SK-N-SH (cell line): ENCODE measurements around the gene PSKH1. TPM values are rescaled to one million over a fixed set of nuclear protein-coding genes. Genes with fewer than 3 reads are reported as not detected.

ENCODE experiments used
- CTCF ChIA-PET: fragments of 300-600, 350-600 bp; formaldehyde crosslinking; extraction: SDS; loops from one replicate; lab custom pipeline; 2021; lab: Yijun Ruan, JAX
- POLR2A ChIA-PET: fragments of 350-600 bp; sonication (Branson Sonifier 250); formaldehyde crosslinking; extraction: SDS; loops from one replicate; lab custom pipeline; 2020; ENCODE audit warnings: antibody characterized with exemption, inconsistent platforms; lab: Yijun Ruan, JAX
- DNase-seq: peaks from one replicate; pipeline ENCODE4 v3.0.0; 2012
- H2AFZ ChIP-seq: fragments of 200-600 bp; sonication (generic); 2 replicates; pipeline ENCODE4 v1.8.1; 2016; ENCODE audit warnings: antibody characterized with exemption, mild to moderate bottlenecking, low read depth
- H3F3A ChIP-seq: fragments of 200-600 bp; sonication (generic); replicated peaks from 2 replicates; pipeline ENCODE3; 2016; ENCODE audit warnings: antibody characterized with exemption, mild to moderate bottlenecking; ENCODE audit not compliant: insufficient read depth
- H3K27ac ChIP-seq, 2 experiments: fragments of 200-500 bp in 1 of 2; fragments of 200-600 bp in 1 of 2; sonication (Bioruptor generic) in 1 of 2; sonication (generic), shearing (Covaris generic) in 1 of 2; 2 replicates each; pipeline versions ENCODE4 v1.5.1 to v1.6.1; 2014 to 2016; ENCODE audit warnings: low read depth in 2 of 2, inconsistent platforms in 1 of 2, low read length in 1 of 2, mild to moderate bottlenecking in 1 of 2, mixed read lengths in 1 of 2
- H3K27me3 ChIP-seq: fragments of 200-600 bp; sonication (generic), shearing (Covaris generic); 2 replicates; pipeline ENCODE4 v1.6.1; 2016; ENCODE audit warnings: mixed run types; ENCODE audit not compliant: insufficient read depth
- H3K36me3 ChIP-seq, 2 experiments: fragments of 200-500 bp in 1 of 2; fragments of 200-600 bp in 1 of 2; sonication (Bioruptor generic) in 1 of 2; sonication (generic) in 1 of 2; replicated peaks in 1 of 2; 2 replicates each; pipeline versions ENCODE3 to v1.5.1; 2014 to 2016; ENCODE audit warnings: low read length in 1 of 2, mild to moderate bottlenecking in 1 of 2; ENCODE audit not compliant: insufficient read depth in 2 of 2, control insufficient read depth in 1 of 2
- H3K4me1 ChIP-seq, 2 experiments: fragments of 200-500 bp in 1 of 2; fragments of 200-600 bp in 1 of 2; sonication (Bioruptor generic) in 1 of 2; sonication (generic), shearing (Covaris generic) in 1 of 2; 2 replicates each; pipeline versions ENCODE4 v1.5.1 to v1.6.1; 2014 to 2016; ENCODE audit warnings: low read depth in 1 of 2, low read length in 1 of 2, mixed run types in 1 of 2; ENCODE audit not compliant: insufficient read depth in 2 of 2, control insufficient read depth in 1 of 2
- H3K4me2 ChIP-seq: fragments of 200-600 bp; sonication (generic), shearing (Covaris generic); 2 replicates; pipeline ENCODE4 v1.6.1; 2017; ENCODE audit warnings: mixed run types
- H3K4me3 ChIP-seq, 2 experiments: fragments of 200-500 bp in 1 of 2; fragments of 200-600 bp in 1 of 2; sonication (Bioruptor generic) in 1 of 2; sonication (generic), shearing (Covaris generic) in 1 of 2; 2 replicates each; pipeline versions ENCODE4 v1.5.1 to v1.8.1; 2014 to 2016; ENCODE audit warnings: low read depth in 2 of 2, inconsistent platforms in 1 of 2, low read length in 1 of 2, mild to moderate bottlenecking in 1 of 2, mixed read lengths in 1 of 2, moderate library complexity in 1 of 2
- H3K79me2 ChIP-seq: fragments of 200-600 bp; sonication (generic); 2 replicates; pipeline ENCODE4 v1.8.1; 2017; ENCODE audit warnings: mild to moderate bottlenecking; ENCODE audit not compliant: insufficient read depth
- H3K9ac ChIP-seq: fragments of 200-600 bp; sonication (generic); 2 replicates; pipeline ENCODE4 v1.6.1; 2017; ENCODE audit warnings: mixed run types
- H3K9me2 ChIP-seq: fragments of 200-600 bp; sonication (generic); 2 replicates; pipeline ENCODE4 v1.6.1; 2017; ENCODE audit warnings: mixed run types
- H3K9me3 ChIP-seq: fragments of 200-600 bp; sonication (generic); 2 replicates; pipeline ENCODE4 v1.6.1; 2017; ENCODE audit warnings: mixed run types, mild to moderate bottlenecking, moderate library complexity
- H4K20me1 ChIP-seq: fragments of 200-600 bp; sonication (generic); 2 replicates; pipeline ENCODE4 v1.6.1; 2017; ENCODE audit warnings: mild to moderate bottlenecking, mixed run types; ENCODE audit not compliant: insufficient read depth
- CHD2 ChIP-seq: fragments of 150-350 bp; IDR thresholded peaks from 2 replicates; pipeline ENCODE4 v1.6.1; 2018; ENCODE audit warnings: low read length; ENCODE audit not compliant: partially characterized antibody
- ELF1 ChIP-seq: IDR thresholded peaks from 2 replicates; pipeline ENCODE4 v1.4.0; 2012
- EP300 ChIP-seq, 2 experiments: IDR thresholded peaks; 2 replicates each; pipeline versions ENCODE4 v1.4.0 to v1.6.1; 2012; ENCODE audit warnings: borderline replicate concordance in 1 of 2, low read depth in 1 of 2, low read length in 1 of 2
- EZH2phosphoT487 ChIP-seq: fragments of 200-600 bp; sonication (generic); IDR thresholded peaks from 2 replicates; pipeline ENCODE4 v1.6.1; 2017; ENCODE audit warnings: low read depth, mixed run types, mild to moderate bottlenecking, antibody characterized with exemption, moderate library complexity, borderline replicate concordance
- NFIC ChIP-seq: IDR thresholded peaks from 2 replicates; pipeline ENCODE4 v1.4.0; 2012; ENCODE audit warnings: borderline replicate concordance
- RAD21 ChIP-seq: IDR thresholded peaks from 2 replicates; pipeline ENCODE4 v1.6.1; 2012; ENCODE audit warnings: mild to moderate bottlenecking, low read length
- SIN3A ChIP-seq: IDR thresholded peaks from 2 replicates; pipeline ENCODE4 v1.6.1; 2012; ENCODE audit warnings: low read depth, mild to moderate bottlenecking, low read length, moderate library complexity, borderline replicate concordance
- SMC3 ChIP-seq: IDR thresholded peaks from 2 replicates; pipeline ENCODE4 v1.6.1; 2012; ENCODE audit warnings: low read depth, low read length, improper control_type of control experiment
- YY1 ChIP-seq: IDR thresholded peaks from 2 replicates; pipeline ENCODE4 v1.4.0; 2012; ENCODE audit warnings: low read depth, mild to moderate bottlenecking
- WGBS: methylation state at CpG from one replicate; pipeline ENCODE4 v1.1.6; 2017; ENCODE audit warnings: low lambda C conversion rate; 5-methylcytosine and 5-hydroxymethylcytosine counted together
- polyA plus RNA-seq, 3 experiments: library from polyadenylated mRNA; depleted of rRNA; stranded (reverse); fragments of >200 nt; gene quantifications; 2 replicates each; pipeline ENCODE4 v1.2.3, GENCODE V29; 2012
- TF ChIP-seq, protein P1 (sequence below): IDR thresholded peaks from 2 replicates; pipeline ENCODE4; 2012
- TF ChIP-seq, protein P2 (sequence below): IDR thresholded peaks from 2 replicates; pipeline ENCODE4 v1.4.0; 2012; ENCODE audit warnings: low read depth, borderline replicate concordance
- TF ChIP-seq, protein P3 (sequence below): fragments of 200-600 bp; sonication (generic); IDR thresholded peaks from 2 replicates; pipeline ENCODE4 v1.6.1; 2017; ENCODE audit warnings: antibody characterized with exemption, mild to moderate bottlenecking, moderate library complexity
- TF ChIP-seq, protein P4 (sequence below): IDR thresholded peaks from 2 replicates; pipeline ENCODE4 v1.4.0; 2012; ENCODE audit warnings: low read depth, borderline replicate concordance
- TF ChIP-seq, protein P5 (sequence below): fragments of 150-350 bp; IDR thresholded peaks from 2 replicates; pipeline ENCODE4 v1.6.1; 2016; ENCODE audit warnings: mild to moderate bottlenecking, low read depth, low read length
- TF ChIP-seq, protein P6 (sequence below): fragments of 150-350 bp; IDR thresholded peaks from 2 replicates; pipeline ENCODE4 v1.6.1; 2017; ENCODE audit warnings: antibody characterized with exemption, low read length, low read depth, borderline replicate concordance

The PSKH1 gene
- polyA plus RNA-seq, 1 of the 3 experiments (the other 2 are of a cell fraction): 30.1 TPM

DNA sequence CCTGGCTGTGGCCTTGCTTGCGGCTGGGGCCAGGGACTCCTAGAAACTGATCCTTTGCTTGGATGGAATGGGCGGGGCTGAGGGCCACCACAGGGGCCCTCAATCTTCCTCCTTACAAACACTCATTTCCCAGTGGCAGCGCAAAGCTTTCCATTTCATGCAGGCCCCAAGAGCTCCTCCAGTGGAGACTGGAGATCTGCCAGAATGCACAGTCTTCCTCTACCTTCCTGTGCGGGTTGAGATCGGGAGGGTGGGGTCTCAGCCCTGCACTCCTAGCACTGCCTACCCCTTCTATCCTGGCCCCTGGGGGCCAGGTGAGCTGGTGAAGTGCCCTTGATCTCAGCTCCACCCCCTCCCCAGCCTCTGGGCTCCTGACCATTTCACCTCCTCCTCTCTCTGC lies 6.7 kb upstream of the PSKH1 start (continued):
- TF ChIP-seq, protein P1, sequence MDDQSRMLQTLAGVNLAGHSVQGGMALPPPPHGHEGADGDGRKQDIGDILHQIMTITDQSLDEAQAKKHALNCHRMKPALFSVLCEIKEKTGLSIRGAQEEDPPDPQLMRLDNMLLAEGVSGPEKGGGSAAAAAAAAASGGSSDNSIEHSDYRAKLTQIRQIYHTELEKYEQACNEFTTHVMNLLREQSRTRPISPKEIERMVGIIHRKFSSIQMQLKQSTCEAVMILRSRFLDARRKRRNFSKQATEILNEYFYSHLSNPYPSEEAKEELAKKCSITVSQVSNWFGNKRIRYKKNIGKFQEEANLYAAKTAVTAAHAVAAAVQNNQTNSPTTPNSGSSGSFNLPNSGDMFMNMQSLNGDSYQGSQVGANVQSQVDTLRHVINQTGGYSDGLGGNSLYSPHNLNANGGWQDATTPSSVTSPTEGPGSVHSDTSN: no peak

DNA sequence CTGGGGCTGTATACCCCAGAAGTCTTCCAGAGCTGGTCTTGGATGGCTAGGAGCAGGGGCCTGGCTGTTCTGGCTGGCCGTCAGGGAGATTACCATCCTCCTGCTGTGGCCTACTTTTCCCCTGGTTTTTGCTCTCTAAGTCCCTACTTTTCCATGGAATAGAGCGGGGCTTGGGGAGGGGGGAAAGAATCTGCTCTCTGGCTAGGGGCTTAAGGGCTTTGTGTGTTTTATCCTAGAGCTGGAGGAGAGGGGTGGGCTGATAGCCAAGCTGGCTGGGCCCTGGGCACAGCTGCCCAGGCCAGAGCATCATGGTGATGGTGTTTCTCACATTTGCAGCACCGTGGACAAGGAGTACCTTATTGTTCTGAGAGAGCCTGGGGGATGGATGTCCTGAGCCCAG lies 4.7 kb upstream of the PSKH1 start:
- peaks cover under 1 to 16% of the 10 kb centered on the region in 2 experiments for H3K36me3 ChIP-seq
- H3K9ac ChIP-seq: no peak overlapping the region
- no peaks in the 10 kb centered on the region for H3K9me2 ChIP-seq
- H3K27me3 ChIP-seq: no peaks in the 10 kb centered on the region
- H3K9me3 ChIP-seq: no peaks in the 10 kb centered on the region
- no peak overlapping the region for H3K4me2 ChIP-seq
- H4K20me1 ChIP-seq: peaks cover 12% of the 10 kb centered on the region
- no peak overlapping the region for H3K4me3 ChIP-seq
- H3K4me1 ChIP-seq: peaks cover 11 to 13% of the 10 kb centered on the region in 2 experiments; a peak in 2 of 4 replicates
- no peak overlapping the region for H2AFZ ChIP-seq
- POLR2A ChIA-PET: interaction anchor here (1.0 kb wide), 1 partner anchor 54 kb away, joined by 4 read pairs; no protein-coding TSS in a partner anchor
- TF ChIP-seq EP300 (IDR thresholded peaks at IDR 0.05; ENCODE audit: borderline replicate concordance in 1 of 2, low read depth in 1 of 2, low read length in 1 of 2) (no peak), NFIC (no peak), YY1 (no peak), EZH2phosphoT487 (no peak)
- TF ChIP-seq, protein P2, sequence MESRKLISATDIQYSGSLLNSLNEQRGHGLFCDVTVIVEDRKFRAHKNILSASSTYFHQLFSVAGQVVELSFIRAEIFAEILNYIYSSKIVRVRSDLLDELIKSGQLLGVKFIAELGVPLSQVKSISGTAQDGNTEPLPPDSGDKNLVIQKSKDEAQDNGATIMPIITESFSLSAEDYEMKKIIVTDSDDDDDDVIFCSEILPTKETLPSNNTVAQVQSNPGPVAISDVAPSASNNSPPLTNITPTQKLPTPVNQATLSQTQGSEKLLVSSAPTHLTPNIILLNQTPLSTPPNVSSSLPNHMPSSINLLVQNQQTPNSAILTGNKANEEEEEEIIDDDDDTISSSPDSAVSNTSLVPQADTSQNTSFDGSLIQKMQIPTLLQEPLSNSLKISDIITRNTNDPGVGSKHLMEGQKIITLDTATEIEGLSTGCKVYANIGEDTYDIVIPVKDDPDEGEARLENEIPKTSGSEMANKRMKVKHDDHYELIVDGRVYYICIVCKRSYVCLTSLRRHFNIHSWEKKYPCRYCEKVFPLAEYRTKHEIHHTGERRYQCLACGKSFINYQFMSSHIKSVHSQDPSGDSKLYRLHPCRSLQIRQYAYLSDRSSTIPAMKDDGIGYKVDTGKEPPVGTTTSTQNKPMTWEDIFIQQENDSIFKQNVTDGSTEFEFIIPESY: no peak
- TF ChIP-seq, protein P3, sequence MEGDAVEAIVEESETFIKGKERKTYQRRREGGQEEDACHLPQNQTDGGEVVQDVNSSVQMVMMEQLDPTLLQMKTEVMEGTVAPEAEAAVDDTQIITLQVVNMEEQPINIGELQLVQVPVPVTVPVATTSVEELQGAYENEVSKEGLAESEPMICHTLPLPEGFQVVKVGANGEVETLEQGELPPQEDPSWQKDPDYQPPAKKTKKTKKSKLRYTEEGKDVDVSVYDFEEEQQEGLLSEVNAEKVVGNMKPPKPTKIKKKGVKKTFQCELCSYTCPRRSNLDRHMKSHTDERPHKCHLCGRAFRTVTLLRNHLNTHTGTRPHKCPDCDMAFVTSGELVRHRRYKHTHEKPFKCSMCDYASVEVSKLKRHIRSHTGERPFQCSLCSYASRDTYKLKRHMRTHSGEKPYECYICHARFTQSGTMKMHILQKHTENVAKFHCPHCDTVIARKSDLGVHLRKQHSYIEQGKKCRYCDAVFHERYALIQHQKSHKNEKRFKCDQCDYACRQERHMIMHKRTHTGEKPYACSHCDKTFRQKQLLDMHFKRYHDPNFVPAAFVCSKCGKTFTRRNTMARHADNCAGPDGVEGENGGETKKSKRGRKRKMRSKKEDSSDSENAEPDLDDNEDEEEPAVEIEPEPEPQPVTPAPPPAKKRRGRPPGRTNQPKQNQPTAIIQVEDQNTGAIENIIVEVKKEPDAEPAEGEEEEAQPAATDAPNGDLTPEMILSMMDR: no peak
- peaks cover 1% of the 10 kb centered on the region for H3K79me2 ChIP-seq
- H3F3A ChIP-seq: peaks cover 12% of the 10 kb centered on the region
- no peak for DNase-seq
- CTCF ChIA-PET: interaction anchor here (1.5 to 22.4 kb wide), 2 partner anchors 43 to 72 kb away, joined by 8 to 564 read pairs; partner anchors contain the start of genes CTRL, LCAT and PSMB10
- 88% methylated on average over 2 of the region's 3 CpGs for WGBS
- H3K27ac ChIP-seq: no peak overlapping the region

DNA sequence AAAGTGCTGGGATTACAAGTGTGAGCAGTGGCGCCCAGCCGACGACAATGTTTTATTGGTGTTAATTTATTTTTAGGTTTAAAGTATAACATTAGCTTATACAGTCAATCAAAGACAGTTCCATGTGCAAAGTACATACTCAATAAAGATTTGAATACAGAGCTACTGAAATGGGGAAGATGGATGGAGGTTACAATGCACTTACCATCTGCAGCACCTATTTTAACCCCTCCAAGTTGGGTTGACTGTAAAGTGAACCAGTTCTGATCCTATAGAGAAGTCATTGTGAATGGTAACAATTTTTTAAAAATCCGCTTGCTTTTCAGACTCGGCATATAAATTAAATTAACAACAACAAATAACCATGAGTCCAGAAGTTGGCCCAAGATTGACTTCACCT lies 679 bp upstream of the PSKH1 start:
- CTCF ChIA-PET: interaction anchor here (0.9 to 22.4 kb wide), 6 partner anchors 9 to 76 kb away, joined by 3 to 564 read pairs (median 4); partner anchors contain the start of genes CTRL, LCAT, NUTF2 and PSMB10
- H3F3A ChIP-seq: no peaks in the 10 kb centered on the region
- peak overlapping the region; percentile 42 to 56; a peak in 3 of 4 replicates for H3K27ac ChIP-seq
- WGBS: 60% methylated on average over 5 of the region's 5 CpGs
- peak overlapping the region; percentile 81 for H2AFZ ChIP-seq
- no peaks in the 10 kb centered on the region for H3K9me2 ChIP-seq
- POLR2A ChIA-PET: interaction anchor here (1.0 kb wide), 1 partner anchor 11 kb away, joined by 3 read pairs; no protein-coding TSS in a partner anchor
- no peak for DNase-seq
- H3K27me3 ChIP-seq: no peaks in the 10 kb centered on the region
- peaks cover 10 to 11% of the 10 kb centered on the region in 2 experiments; a peak in 2 of 4 replicates for H3K4me1 ChIP-seq
- H3K4me2 ChIP-seq: peak overlapping the region; percentile 82
- peaks cover 42% of the 10 kb centered on the region for H3K79me2 ChIP-seq
- peak overlapping the region; percentile 46 to 70 for H3K4me3 ChIP-seq
- H3K9me3 ChIP-seq: no peaks in the 10 kb centered on the region
- H3K9ac ChIP-seq: peak overlapping the region; percentile 63
- no peaks in the 10 kb centered on the region for H3K36me3 ChIP-seq
- peaks cover 2% of the 10 kb centered on the region; the same call in 1 of the 2 replicates for H4K20me1 ChIP-seq
- TF ChIP-seq ELF1: no peak
- TF ChIP-seq SMC3: no peak
- TF ChIP-seq, protein P4, sequence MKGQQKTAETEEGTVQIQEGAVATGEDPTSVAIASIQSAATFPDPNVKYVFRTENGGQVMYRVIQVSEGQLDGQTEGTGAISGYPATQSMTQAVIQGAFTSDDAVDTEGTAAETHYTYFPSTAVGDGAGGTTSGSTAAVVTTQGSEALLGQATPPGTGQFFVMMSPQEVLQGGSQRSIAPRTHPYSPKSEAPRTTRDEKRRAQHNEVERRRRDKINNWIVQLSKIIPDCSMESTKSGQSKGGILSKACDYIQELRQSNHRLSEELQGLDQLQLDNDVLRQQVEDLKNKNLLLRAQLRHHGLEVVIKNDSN: no peak
- TF ChIP-seq, protein P1: no peak
- TF ChIP-seq, protein P5, sequence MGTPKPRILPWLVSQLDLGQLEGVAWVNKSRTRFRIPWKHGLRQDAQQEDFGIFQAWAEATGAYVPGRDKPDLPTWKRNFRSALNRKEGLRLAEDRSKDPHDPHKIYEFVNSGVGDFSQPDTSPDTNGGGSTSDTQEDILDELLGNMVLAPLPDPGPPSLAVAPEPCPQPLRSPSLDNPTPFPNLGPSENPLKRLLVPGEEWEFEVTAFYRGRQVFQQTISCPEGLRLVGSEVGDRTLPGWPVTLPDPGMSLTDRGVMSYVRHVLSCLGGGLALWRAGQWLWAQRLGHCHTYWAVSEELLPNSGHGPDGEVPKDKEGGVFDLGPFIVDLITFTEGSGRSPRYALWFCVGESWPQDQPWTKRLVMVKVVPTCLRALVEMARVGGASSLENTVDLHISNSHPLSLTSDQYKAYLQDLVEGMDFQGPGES: no peak
- no peak for TF ChIP-seq SIN3A
- no peak for TF ChIP-seq CHD2
- no peak for TF ChIP-seq RAD21
- TF ChIP-seq, protein P6, sequence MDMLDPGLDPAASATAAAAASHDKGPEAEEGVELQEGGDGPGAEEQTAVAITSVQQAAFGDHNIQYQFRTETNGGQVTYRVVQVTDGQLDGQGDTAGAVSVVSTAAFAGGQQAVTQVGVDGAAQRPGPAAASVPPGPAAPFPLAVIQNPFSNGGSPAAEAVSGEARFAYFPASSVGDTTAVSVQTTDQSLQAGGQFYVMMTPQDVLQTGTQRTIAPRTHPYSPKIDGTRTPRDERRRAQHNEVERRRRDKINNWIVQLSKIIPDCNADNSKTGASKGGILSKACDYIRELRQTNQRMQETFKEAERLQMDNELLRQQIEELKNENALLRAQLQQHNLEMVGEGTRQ: no peak
